HEK293 (cell line): ENCODE measurements around the gene DHRS2.

Experiments used
- CTCF ChIP-seq: fragments of 450-650 bp; formaldehyde crosslinking; IDR thresholded peaks from 2 replicates; pipeline ENCODE4 v1.5.1; 2016; ENCODE audit warnings: missing biosample characterization, missing genetic modification characterization
- HOXA7 ChIP-seq: sonication (generic); formaldehyde crosslinking; IDR thresholded peaks from 2 replicates; pipeline ENCODE4 v1.8.1; 2022; ENCODE audit warnings: missing genetic modification reagents, borderline replicate concordance
- HOXD13 ChIP-seq: sonication (generic); formaldehyde crosslinking; IDR thresholded peaks from 2 replicates; pipeline ENCODE4 v1.8.0; 2022; ENCODE audit warnings: missing genetic modification reagents, borderline replicate concordance
- PRDM1 ChIP-seq: fragments of 450-650 bp; formaldehyde crosslinking; IDR thresholded peaks from 2 replicates; pipeline ENCODE4; 2016; ENCODE audit warnings: missing biosample characterization, missing genetic modification characterization
- ZNF558 ChIP-seq: fragments of 450-650 bp; formaldehyde crosslinking; IDR thresholded peaks from 2 replicates; pipeline ENCODE4 v1.5.1; 2016; ENCODE audit warnings: missing biosample characterization, missing genetic modification characterization
- ZNF626 ChIP-seq: fragments of 450-650 bp; sonication (Bioruptor Pico); formaldehyde crosslinking; IDR thresholded peaks from 2 replicates; pipeline ENCODE4 v1.5.1; 2018; ENCODE audit warnings: missing biosample characterization, missing genetic modification characterization, inconsistent platforms
- ZNF629 ChIP-seq: fragments of 450-650 bp; formaldehyde crosslinking; IDR thresholded peaks from 2 replicates; pipeline ENCODE4 v1.5.1; 2017; ENCODE audit warnings: missing biosample characterization, missing genetic modification characterization

DNA sequence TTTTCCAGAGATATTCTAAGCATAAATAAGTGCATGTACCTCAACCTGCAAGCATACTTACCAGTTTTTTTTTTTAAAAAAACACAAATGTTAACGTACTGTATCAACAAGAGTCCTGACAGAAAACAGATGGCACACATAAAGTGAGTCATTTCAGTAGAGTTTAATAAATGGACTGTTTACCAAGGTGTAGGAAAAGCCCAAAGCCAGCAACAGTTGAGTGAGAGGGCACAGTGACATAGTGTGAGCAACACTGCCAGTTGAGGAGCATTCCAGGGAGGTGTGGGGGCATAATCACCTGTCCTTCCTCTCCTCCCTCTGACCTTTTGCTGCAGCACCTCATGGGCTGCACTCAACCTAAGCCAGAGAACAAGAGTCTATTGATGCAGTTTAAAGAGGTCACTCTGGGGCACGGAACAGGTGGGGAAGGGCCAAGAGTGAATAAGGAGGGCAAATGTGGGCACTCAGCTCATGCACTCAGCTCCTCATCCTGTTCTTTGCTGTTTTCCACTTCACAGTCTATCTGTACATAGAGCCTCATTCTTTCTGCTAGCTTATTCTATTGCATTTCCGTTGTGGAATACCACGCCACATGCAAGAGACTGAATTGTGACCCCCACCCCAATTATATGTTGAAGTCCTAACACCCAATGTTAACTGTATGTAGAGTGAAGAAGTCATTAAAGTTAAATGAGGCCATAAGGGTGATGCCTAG is 29.3 kb downstream of the DHRS2 start:
- TF ChIP-seq CTCF (no peak), HOXD13 (no peak), ZNF558 (no peak), PRDM1 (tag by site-specific recombination) (no peak), ZNF629 (no peak), ZNF626 (tag by site-specific recombination) (no peak), HOXA7 (no peak)
